ENCODE measurements around the gene IARS1. TPM values are rescaled to one million over a fixed set of nuclear protein-coding genes. Genes with fewer than 3 reads are reported as not detected.

Gene IARS1
- total RNA-seq, 2 experiments from 2014 or later = 138 to 141 TPM

DNA sequence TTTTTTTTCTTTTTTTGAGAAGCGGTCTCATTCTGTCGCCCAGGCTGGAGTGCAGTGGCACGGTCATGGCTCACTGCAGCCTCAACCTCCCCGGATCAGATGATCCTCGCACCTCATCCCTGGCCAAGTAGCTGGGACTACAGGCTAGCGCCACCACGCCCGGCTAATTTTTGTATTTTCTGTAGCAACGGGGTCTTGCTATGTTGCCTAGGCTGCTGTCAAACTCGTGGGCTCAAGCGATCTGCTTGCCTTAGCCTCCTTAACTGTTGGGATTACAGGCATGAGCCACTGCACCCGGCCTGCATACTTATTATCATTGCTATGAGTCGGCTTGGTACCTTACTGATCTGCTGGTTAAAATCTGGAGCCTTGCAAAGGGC lies 790 bp upstream of the IARS1 start:
- DNase-seq (peak; percentile 33), ATAC-seq (peak; percentile 10)
- H3K27me3 Mint-ChIP-seq (ENCODE audit: low read depth) = no peaks in the 10 kb centered on the region
- ChIA-PET POLR2A (interaction anchor here (0.9 to 1.3 kb wide), 3 partner anchors 8 to 33 kb away, joined by 3 to 5 read pairs (median 3); partner anchors contain the start of gene CENPP), CTCF (no interaction called here)
- H3K36me3 Mint-ChIP-seq (ENCODE audit: low read depth) = peaks cover 62% of the 10 kb centered on the region
- peaks cover 63% of the 10 kb centered on the region for H3K4me1 Mint-ChIP-seq (ENCODE audit: low read depth)
- peak overlapping the region; percentile 95 for H3K4me3 Mint-ChIP-seq
- peak overlapping the region; percentile 98 for H3K27ac Mint-ChIP-seq
- no peaks in the 10 kb centered on the region for H3K9me3 Mint-ChIP-seq (ENCODE audit: insufficient read depth)

DNA sequence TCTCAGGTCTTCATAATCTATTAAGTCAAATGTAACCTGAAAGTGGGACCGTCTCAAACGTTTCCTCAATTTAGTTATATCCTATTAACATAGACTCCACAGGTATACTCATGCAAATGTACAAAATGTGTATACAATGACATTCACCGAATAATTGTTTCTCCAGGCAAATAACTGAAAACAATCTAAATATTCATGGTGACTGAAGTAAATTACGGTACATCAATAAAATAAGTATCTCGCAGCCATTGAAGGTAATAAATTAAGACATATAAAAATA lies 482 bp downstream of the IARS1 start:
- CTCF ChIA-PET = no interaction called here
- no peak for DNase-seq
- Mint-ChIP-seq H3K36me3 (ENCODE audit: low read depth) (peaks cover 60% of the 10 kb centered on the region), H3K4me1 (ENCODE audit: low read depth) (peaks cover 66% of the 10 kb centered on the region), H3K27me3 (ENCODE audit: low read depth) (no peaks in the 10 kb centered on the region), H3K27ac (peak overlapping the region; percentile 82), H3K4me3 (peak overlapping the region; percentile 95), H3K9me3 (ENCODE audit: insufficient read depth) (no peaks in the 10 kb centered on the region)
- POLR2A ChIA-PET = interaction anchor here (1.2 kb wide), 1 partner anchor 14 kb away, joined by 4 read pairs; no protein-coding TSS in a partner anchor
- no peak for ATAC-seq

DNA sequence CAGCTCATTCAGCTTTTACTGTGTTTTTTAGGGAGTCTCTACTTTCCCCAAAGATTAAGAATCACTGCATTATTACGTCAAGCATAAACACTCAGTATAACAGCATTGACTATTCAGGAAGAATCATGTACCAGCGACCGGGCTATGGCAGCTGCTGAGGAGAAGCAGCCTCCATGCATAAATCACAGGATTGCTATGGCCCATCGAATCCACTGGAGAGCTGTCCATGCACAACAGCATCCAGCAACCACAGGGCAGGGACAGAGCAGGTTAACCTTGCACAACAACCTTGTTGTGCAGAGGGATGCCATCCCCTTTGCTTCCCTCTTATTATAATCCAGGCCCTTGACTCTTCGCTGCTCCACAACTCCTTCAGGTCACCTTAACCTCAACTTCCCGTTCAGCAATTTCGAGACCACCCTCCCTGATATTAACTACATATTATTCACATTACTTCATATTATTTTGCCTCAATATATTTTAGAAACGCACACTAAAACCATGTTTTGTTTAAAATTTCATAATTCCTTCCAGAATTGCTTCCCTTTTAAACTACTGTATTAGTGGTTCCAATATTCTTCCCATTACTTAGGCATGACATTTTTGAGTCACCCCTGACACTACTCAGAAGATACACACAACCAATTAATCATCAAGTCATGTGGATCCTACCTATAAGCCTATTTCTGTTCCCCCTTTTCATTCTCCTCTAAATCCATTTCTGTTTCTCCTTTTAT lies 991 bp downstream of the IARS1 start:
- Mint-ChIP-seq H3K4me1 (ENCODE audit: low read depth) (peaks cover 63% of the 10 kb centered on the region), H3K27me3 (ENCODE audit: low read depth) (no peaks in the 10 kb centered on the region), H3K4me3 (peak overlapping the region; percentile 95), H3K27ac (peak overlapping the region; percentile 82), H3K36me3 (ENCODE audit: low read depth) (peaks cover 58% of the 10 kb centered on the region), H3K9me3 (ENCODE audit: insufficient read depth) (no peaks in the 10 kb centered on the region)
- ChIA-PET CTCF (interaction anchor here (1.4 to 3.5 kb wide), 5 partner anchors 10 to 153 kb away, joined by 4 to 14 read pairs (median 11); partner anchors contain the start of genes CENPP and NOL8), POLR2A (interaction anchor here (1.2 to 1.3 kb wide), 2 partner anchors 14 to 34 kb away, joined by 4 read pairs; partner anchors contain the start of gene CENPP)
- DNase-seq (no peak), ATAC-seq (no peak)

DNA sequence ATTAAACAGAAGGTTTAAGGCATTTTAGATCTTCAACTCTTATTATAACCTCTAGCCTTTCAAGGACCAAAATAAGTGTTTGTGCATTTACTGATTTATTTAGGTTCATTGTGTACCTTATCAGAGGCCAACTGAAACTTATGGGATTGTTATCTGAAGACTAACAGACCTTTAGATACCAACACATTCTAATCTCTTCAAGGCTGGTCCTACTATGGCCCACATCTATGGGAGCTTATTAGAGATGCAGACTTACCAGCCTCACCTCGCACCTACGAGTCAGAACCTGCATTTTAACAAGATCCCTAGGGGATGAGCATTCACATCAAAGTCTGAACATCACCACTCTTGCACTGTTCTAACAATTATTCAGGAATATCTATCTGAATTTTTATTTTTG lies 1.9 kb downstream of the IARS1 start:
- Mint-ChIP-seq H3K36me3 (ENCODE audit: low read depth) (peaks cover 56% of the 10 kb centered on the region), H3K27me3 (ENCODE audit: low read depth) (no peaks in the 10 kb centered on the region), H3K4me1 (ENCODE audit: low read depth) (peaks cover 56% of the 10 kb centered on the region), H3K27ac (no peak overlapping the region), H3K9me3 (ENCODE audit: insufficient read depth) (no peaks in the 10 kb centered on the region), H3K4me3 (peak overlapping the region; percentile 95)
- ChIA-PET CTCF (interaction anchor here (1.4 to 3.5 kb wide), 5 partner anchors 10 to 152 kb away, joined by 4 to 14 read pairs (median 11); partner anchors contain the start of genes CENPP and NOL8), POLR2A (interaction anchor here (1.3 kb wide), 1 partner anchor 34 kb away, joined by 4 read pairs; the partner anchor contains the start of gene CENPP)
- no peak for ATAC-seq
- no peak for DNase-seq

DNA sequence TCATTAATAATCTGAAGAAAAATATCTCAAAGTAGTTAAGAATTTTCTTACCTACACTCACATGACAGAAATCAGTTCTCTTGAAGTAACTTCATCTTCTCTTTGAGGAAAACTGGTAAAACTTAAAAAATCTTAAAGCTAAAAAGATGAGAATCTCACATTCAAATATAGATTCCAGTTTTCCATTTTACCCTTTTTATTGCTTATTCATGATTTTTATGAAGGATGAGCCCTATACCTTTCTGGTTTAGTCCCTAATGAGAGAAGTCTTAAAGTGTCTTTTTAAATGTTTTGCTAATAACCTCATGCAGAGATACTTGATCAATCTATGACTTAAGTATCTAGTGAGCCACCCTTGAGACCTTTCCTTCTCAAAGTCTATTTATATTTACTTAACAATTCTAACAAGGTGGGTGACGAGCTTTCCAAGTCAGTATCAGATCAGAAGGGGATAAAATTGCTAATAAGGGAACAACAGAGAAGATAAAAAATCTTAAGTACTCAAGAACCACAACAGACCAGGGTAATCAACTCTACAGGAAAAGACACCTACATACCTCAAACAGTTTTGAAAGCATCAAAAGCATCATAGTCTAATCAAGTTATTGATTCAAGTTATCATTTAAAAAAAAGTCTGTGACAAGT lies 2.6 kb downstream of the IARS1 start:
- Mint-ChIP-seq H3K9me3 (ENCODE audit: insufficient read depth) (no peaks in the 10 kb centered on the region), H3K4me1 (ENCODE audit: low read depth) (peaks cover 52% of the 10 kb centered on the region), H3K36me3 (ENCODE audit: low read depth) (peaks cover 54% of the 10 kb centered on the region), H3K27ac (peak overlapping the region; percentile 21), H3K27me3 (ENCODE audit: low read depth) (no peaks in the 10 kb centered on the region), H3K4me3 (peak overlapping the region; percentile 14)
- POLR2A ChIA-PET = interaction anchor here (1.3 kb wide), 2 partner anchors 35 to 175 kb away, joined by 3 to 4 read pairs; partner anchors contain the start of gene CENPP
- CTCF ChIA-PET = interaction anchor here (1.8 to 3.5 kb wide), 4 partner anchors 11 to 151 kb away, joined by 4 to 14 read pairs (median 12); partner anchors contain the start of genes CENPP and NOL8
- DNase-seq (no peak), ATAC-seq (no peak)

DNA sequence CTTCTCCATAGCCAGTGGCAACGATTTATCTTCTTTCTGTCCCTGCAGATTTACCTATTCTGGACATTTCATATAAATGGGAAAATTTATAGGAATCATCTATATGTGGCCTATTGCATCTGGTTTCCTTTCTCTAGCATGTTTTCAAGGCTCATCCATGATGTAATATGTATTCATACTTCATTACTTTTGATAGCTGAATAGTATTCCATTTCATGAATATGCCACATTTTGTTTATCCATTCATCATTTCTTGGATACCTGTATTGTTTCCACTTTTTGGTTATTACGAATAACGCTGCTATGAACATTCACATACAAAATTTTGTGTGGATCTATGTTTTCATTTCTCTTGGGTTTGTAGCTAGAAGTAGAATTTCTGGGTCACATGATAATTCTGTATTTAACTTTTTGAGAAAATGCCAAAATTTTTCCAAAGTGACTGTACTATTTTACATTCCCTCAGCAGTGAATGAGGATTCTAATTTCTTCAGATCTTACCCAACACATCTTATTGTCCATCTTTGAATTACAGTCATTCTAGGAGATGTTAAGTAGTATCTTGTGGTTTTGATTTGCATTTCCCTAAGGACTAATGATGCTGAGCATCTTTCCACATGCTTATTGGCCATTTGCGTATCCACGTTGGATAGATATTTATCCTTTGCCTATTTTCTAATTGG lies 3.6 kb downstream of the IARS1 start:
- ATAC-seq (no peak), DNase-seq (no peak)
- CTCF ChIA-PET = interaction anchor here (1.2 to 3.5 kb wide), 4 partner anchors 12 to 152 kb away, joined by 3 to 14 read pairs (median 12); partner anchors contain the start of genes CENPP and NOL8
- Mint-ChIP-seq H3K9me3 (ENCODE audit: insufficient read depth) (no peaks in the 10 kb centered on the region), H3K4me3 (no peak overlapping the region), H3K4me1 (ENCODE audit: low read depth) (peaks cover 44% of the 10 kb centered on the region), H3K27me3 (ENCODE audit: low read depth) (no peaks in the 10 kb centered on the region), H3K36me3 (ENCODE audit: low read depth) (peaks cover 61% of the 10 kb centered on the region), H3K27ac (no peak overlapping the region)
- POLR2A ChIA-PET = interaction anchor here (1.1 to 1.3 kb wide), 3 partner anchors 11 to 174 kb away, joined by 3 to 4 read pairs (median 3); partner anchors contain the start of gene NOL8

DNA sequence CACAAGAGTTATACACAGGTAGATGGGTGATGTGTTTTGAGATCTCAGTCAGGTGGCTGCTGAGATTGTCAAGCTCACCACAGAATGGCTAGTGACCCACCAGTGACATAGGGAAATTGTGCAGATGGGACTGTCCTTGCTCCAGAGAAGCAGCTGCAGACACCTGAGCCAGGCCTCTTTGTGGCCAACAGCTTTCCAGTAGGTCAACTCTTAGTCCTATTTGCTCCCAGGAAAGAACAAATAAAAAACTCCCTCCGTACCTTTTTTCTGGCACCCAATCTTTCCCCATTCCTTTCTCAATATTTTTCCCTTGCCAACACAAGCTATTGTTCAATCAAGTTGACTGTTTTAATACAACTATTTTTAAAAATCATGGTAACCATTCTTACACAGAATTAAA lies 14.2 kb downstream of the IARS1 start:
- Mint-ChIP-seq H3K4me3 (no peak overlapping the region), H3K27ac (no peak overlapping the region), H3K27me3 (ENCODE audit: low read depth) (no peaks in the 10 kb centered on the region), H3K36me3 (ENCODE audit: low read depth) (peaks cover 68% of the 10 kb centered on the region), H3K4me1 (ENCODE audit: low read depth) (peaks cover 47% of the 10 kb centered on the region), H3K9me3 (ENCODE audit: insufficient read depth) (no peaks in the 10 kb centered on the region)
- CTCF ChIA-PET = interaction anchor here (0.9 to 6.2 kb wide), 6 partner anchors 12 to 140 kb away, joined by 3 to 47 read pairs (median 4); no protein-coding TSS in a partner anchor
- POLR2A ChIA-PET = interaction anchor here (0.8 to 0.9 kb wide), 2 partner anchors 10 to 14 kb away, joined by 3 to 4 read pairs; partner anchors contain the start of gene IARS1
- ATAC-seq (no peak), DNase-seq (no peak)

DNA sequence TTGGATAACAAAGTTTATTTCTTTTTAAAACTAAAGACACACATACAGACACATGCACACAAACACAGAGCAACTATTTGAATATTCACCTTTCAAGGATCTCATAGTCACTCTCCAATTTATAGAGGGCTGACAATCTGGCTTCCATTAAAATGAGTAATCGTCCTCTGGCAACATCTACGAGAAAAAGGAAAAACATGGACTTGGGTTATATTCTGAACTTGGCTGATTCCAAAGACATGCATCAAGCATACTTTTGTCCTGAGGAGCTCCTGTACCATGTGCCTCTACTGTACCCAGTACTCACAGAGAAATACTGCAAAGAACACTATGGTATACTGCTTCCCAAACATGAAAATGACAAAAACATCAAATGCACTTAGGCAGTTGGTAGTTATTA lies 15.4 kb downstream of the IARS1 start:
- DNase-seq = no peak
- H3K36me3 Mint-ChIP-seq (ENCODE audit: low read depth) = peaks cover 74% of the 10 kb centered on the region
- peak overlapping the region; percentile 12 for H3K27ac Mint-ChIP-seq
- no peak for ATAC-seq
- no peak overlapping the region for H3K4me3 Mint-ChIP-seq
- no peaks in the 10 kb centered on the region for H3K27me3 Mint-ChIP-seq (ENCODE audit: low read depth)
- ChIA-PET CTCF (interaction anchor here (1.3 to 6.2 kb wide), 4 partner anchors 11 to 139 kb away, joined by 3 to 47 read pairs (median 9); no protein-coding TSS in a partner anchor), POLR2A (interaction anchor here (1.3 kb wide), 1 partner anchor 10 kb away, joined by 4 read pairs; no protein-coding TSS in a partner anchor)
- peaks cover 47% of the 10 kb centered on the region for H3K4me1 Mint-ChIP-seq (ENCODE audit: low read depth)
- no peaks in the 10 kb centered on the region for H3K9me3 Mint-ChIP-seq (ENCODE audit: insufficient read depth)

DNA sequence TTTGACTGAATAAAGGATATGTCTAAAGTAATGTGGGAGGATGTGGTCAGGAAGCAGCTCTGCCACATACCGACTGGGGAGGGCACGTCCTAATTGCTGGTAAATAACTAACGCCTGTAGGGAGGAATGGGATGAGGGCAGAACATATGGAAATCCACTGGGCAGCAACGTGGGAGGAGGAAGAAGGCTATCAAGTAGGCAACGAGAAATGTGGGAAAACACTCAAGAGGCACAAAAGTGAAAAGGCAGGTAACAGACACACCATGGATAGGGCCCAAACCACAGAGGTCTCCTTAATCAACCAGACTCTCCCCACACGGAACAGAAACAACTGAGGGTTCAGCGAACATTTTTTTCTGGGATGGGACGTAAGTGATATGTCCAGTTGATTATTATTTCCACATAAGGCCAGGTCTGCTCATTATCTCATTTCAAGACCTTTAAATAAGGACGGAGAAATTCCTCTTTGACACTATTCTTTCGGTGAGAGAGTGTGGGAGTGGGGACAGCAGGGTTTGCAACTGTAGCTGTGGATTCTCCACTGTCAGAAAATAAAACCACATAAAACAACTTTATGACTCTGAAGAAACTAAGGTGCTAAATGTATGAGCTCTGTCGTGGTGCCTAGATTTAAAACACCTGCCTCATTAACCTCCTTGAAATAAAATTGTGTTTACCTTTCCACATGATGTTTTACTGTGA lies 17.0 kb downstream of the IARS1 start:
- ChIA-PET CTCF (interaction anchor here (1.3 to 6.2 kb wide), 3 partner anchors 15 to 137 kb away, joined by 3 to 47 read pairs (median 14); no protein-coding TSS in a partner anchor), POLR2A (no interaction called here)
- ATAC-seq (peak; percentile 55), DNase-seq (peak; percentile 37)
- H3K27ac Mint-ChIP-seq = peak overlapping the region; percentile 86
- no peaks in the 10 kb centered on the region for H3K9me3 Mint-ChIP-seq (ENCODE audit: insufficient read depth)
- peaks cover 77% of the 10 kb centered on the region for H3K36me3 Mint-ChIP-seq (ENCODE audit: low read depth)
- H3K4me1 Mint-ChIP-seq (ENCODE audit: low read depth) = peaks cover 42% of the 10 kb centered on the region
- peak overlapping the region; percentile 32 for H3K4me3 Mint-ChIP-seq
- H3K27me3 Mint-ChIP-seq (ENCODE audit: low read depth) = no peaks in the 10 kb centered on the region

DNA sequence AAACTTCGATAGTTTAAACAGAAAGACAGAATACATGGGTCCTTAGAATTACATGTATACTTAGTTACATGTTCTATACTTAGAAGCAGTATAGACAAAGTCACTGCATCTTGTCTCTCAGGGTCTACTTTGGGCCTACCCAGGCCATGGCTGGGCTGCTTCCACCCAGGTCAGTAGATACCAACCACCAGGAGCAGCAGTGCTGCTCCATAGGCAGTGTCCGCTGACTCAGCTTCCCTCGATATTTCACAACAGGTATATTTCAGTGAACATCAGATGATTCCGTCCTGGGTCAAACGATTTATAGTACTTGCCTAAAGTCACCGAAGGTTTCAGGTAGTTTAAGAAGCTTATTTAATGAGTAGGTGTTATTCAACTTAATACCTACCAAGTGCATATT lies 18.0 kb downstream of the IARS1 start:
- H3K36me3 Mint-ChIP-seq (ENCODE audit: low read depth) = peaks cover 79% of the 10 kb centered on the region
- H3K4me1 Mint-ChIP-seq (ENCODE audit: low read depth) = peaks cover 42% of the 10 kb centered on the region
- no peaks in the 10 kb centered on the region for H3K9me3 Mint-ChIP-seq (ENCODE audit: insufficient read depth)
- peak overlapping the region; percentile 32 for H3K4me3 Mint-ChIP-seq
- ATAC-seq (no peak), DNase-seq (no peak)
- H3K27ac Mint-ChIP-seq = peak overlapping the region; percentile 86
- no peaks in the 10 kb centered on the region for H3K27me3 Mint-ChIP-seq (ENCODE audit: low read depth)
- ChIA-PET CTCF (interaction anchor here (6.2 kb wide), 1 partner anchor 137 kb away, joined by 47 read pairs; no protein-coding TSS in a partner anchor), POLR2A (no interaction called here)

DNA sequence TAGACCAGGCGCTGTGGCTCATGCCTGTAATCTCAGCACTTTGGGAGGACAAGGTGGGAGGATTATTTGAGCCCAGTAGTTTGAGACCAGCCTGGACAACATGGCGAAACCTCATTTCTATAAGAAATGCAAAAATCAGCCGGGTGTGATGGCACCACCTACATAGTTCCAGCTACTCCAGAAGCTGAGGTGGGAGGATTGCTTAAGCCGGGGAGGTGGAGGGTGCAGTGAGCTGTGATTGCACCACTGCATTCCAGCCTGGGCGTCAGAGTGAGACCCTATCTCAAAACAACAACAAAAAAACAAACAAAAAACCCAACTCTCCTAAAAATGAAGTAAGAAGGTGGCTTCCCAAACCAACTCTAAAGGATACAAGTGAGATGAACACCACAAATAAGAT lies 23.0 kb downstream of the IARS1 start:
- H3K9me3 Mint-ChIP-seq (ENCODE audit: insufficient read depth) = no peaks in the 10 kb centered on the region
- POLR2A ChIA-PET = no interaction called here
- ATAC-seq = no peak
- H3K4me3 Mint-ChIP-seq = no peak overlapping the region
- peaks cover 75% of the 10 kb centered on the region for H3K36me3 Mint-ChIP-seq (ENCODE audit: low read depth)
- H3K27me3 Mint-ChIP-seq (ENCODE audit: low read depth) = no peaks in the 10 kb centered on the region
- no peak overlapping the region for H3K27ac Mint-ChIP-seq
- H3K4me1 Mint-ChIP-seq (ENCODE audit: low read depth) = peaks cover 7% of the 10 kb centered on the region
- DNase-seq = no peak
- CTCF ChIA-PET = no interaction called here

Data from activated CD8-positive, alpha-beta T cell treated with anti-CD3 and anti-CD28 coated beads, Interleukin-2, amount 10 ng/mL, durations not matched to agents 7 days and 5 days (primary cell).